Pancreas (tissue), 10 donors: ENCODE data around the gene SNX14. TPM values are rescaled to one million over a fixed set of nuclear protein-coding genes. Genes with fewer than 3 reads are reported as not detected.

Source experiments
- ATAC-seq, 4 donors: fragments of 200-7000 bp; cut with Tn5 transposase; one replicate each; pipeline versions ENCODE4 v1.8.0 to v1.9.1; 2020; ENCODE audit warnings: mild to moderate bottlenecking in 4 of 4, moderate library complexity in 4 of 4
- DNase-seq, 6 donors: peaks; one replicate each; pipeline ENCODE4 v3.0.0-alpha.2; 2020
- FAIRE-seq: peaks from 2 replicates; lab custom pipeline; 2012; peaks lifted over from hg19 to GRCh38; lab: Jason Lieb, UNC
- H3K27ac ChIP-seq, 4 donors: fragments of 200-600 bp; sonication (generic); 1 replicate in 3 of 4; 2 replicates in 1 of 4; pipeline versions ENCODE4 v1.5.0 to v1.8.0; 2020
- H3K27me3 ChIP-seq, 4 donors: fragments of 200-600 bp; one replicate each; pipeline ENCODE4 v1.8.0; 2021
- H3K36me3 ChIP-seq, 3 donors: fragments of 200-600 bp; sonication (generic) in 1 of 3; one replicate each; pipeline versions ENCODE4 v1.5.0 to v1.8.0; 2020 to 2021
- H3K4me1 ChIP-seq, 3 donors: fragments of 200-600 bp; one replicate each; pipeline ENCODE4 v1.8.0; 2021
- H3K4me3 ChIP-seq, 4 donors: fragments of 200-600 bp; sonication (generic) in 2 of 4; one replicate each; pipeline versions ENCODE4 v1.5.0 to v1.8.0; 2020 to 2021
- H3K9me3 ChIP-seq, 4 donors: fragments of 200-600 bp; one replicate each; pipeline ENCODE4 v1.8.0; 2021
- CTCF ChIP-seq, 4 donors: fragments of 200-600 bp; sonication (generic) in 3 of 4; IDR thresholded peaks; one replicate each; pipeline versions ENCODE4 v1.5.0 to v1.8.0; 2021; ENCODE audit warnings: antibody characterized with exemption in 4 of 4
- WGBS, 2 donors: extraction: QIAGEN DNeasy Blood & Tissue Kit; methylation state at CpG; one replicate each; pipeline ENCODE4 v1.1.7; 2013; 5-methylcytosine and 5-hydroxymethylcytosine counted together
- intact Hi-C, 3 donors: fragments of 100-400 bp; cut with DNase I; formaldehyde crosslinking; loops; one replicate each; pipeline versions ENCODE4 v1.11.1 to v1.14.2; 2022
- polyA plus RNA-seq, 2 donors: library from polyadenylated mRNA; stranded (reverse); fragments of 200-250 nt; gene quantifications; one replicate each; pipeline ENCODE4 v1.2.3, GENCODE V29; 2013
- total RNA-seq, 6 donors: library from RNA; stranded (reverse); fragmentation: NEBNext Ultra II Directional in 4 of 6; extraction: Animal tissue kit (Norgen Biotek cat#: 25700) in 4 of 6; gene quantifications; one replicate each; pipeline versions ENCODE4 v1.2.1 to v1.2.4, GENCODE V29; 2021 to 2023
- donor health status: healthy with polysubstance abuse.
- donor health status: DM: no; HTN: no; CAD: no; lungs with moderate emphysema.
- donor health status: DM: no; HTN: no; CAD: no.
- donor health status: control.
- donor health status: control.
- donor health status: Bipolar disorder and iron deficiency.
- donor health status: DM: yes; HTN: yes; CAD: no.
- donor health status: DM: no; HTN: no; CAD: no.
- donor health status: DM: no; HTN: no; CAD: no.
- donor health status: DM: yes; HTN: yes; CAD: no.

The SNX14 gene
- total and polyA plus RNA-seq, 8 donors: 30.0 to 85.6 (median 36.9) TPM

- WGBS, 2 donors: 62 to 64% methylated on average over 2 of the region's 2 CpGs
- ATAC-seq: no peak
- no peaks in the 10 kb centered on the region for H3K36me3 ChIP-seq
- no peak for TF ChIP-seq CTCF (IDR thresholded peaks at IDR 0.05)
- FAIRE-seq: no peak
- intact Hi-C loops: no loop called here
- no peaks in the 10 kb centered on the region for H3K4me1 ChIP-seq
- no peaks in the 10 kb centered on the region for H3K27me3 ChIP-seq
- DNase-seq: no peak
- H3K27ac ChIP-seq: no peak overlapping the region
- H3K4me3 ChIP-seq: no peak overlapping the region
- no peaks in the 10 kb centered on the region for H3K9me3 ChIP-seq
Measured at GRCh38 chr6:85469276-85470022, 124.2 kb downstream of the SNX14 start.

GRCh38 chr6:85468326-85468725 is 125.3 kb downstream of the SNX14 start:
- Histone ChIP-seq H3K4me3 (no peak overlapping the region), H3K9me3 (no peaks in the 10 kb centered on the region), H3K27me3 (no peaks in the 10 kb centered on the region), H3K4me1 (no peaks in the 10 kb centered on the region), H3K27ac (no peak overlapping the region), H3K36me3 (no peaks in the 10 kb centered on the region)
- intact Hi-C loops: no loop called here
- ATAC-seq (no peak), DNase-seq (no peak), FAIRE-seq (no peak)
- TF ChIP-seq CTCF (IDR thresholded peaks at IDR 0.05): no peak

- peaks cover 0 to 5% (median 0%) of the 10 kb centered on the region in 3 donors for H3K4me1 ChIP-seq
- DNase-seq (no peak), ATAC-seq (no peak), FAIRE-seq (no peak)
- H3K4me3 ChIP-seq: no peak overlapping the region
- H3K9me3 ChIP-seq: no peaks in the 10 kb centered on the region
- no peak overlapping the region for H3K27ac ChIP-seq
- WGBS, 2 donors: 70 to 86% methylated on average over 2 of the region's 2 CpGs
- intact Hi-C loops: no loop called here
- no peaks in the 10 kb centered on the region for H3K27me3 ChIP-seq
- no peaks in the 10 kb centered on the region for H3K36me3 ChIP-seq
- TF ChIP-seq CTCF (IDR thresholded peaks at IDR 0.05): no peak
Measured at GRCh38 chr6:85465762-85466161, 127.9 kb downstream of the SNX14 start.

- Histone ChIP-seq H3K4me1 (peaks cover 0 to 5% (median 0%) of the 10 kb centered on the region in 3 donors), H3K27me3 (no peaks in the 10 kb centered on the region), H3K27ac (no peak overlapping the region), H3K36me3 (no peaks in the 10 kb centered on the region), H3K9me3 (no peaks in the 10 kb centered on the region), H3K4me3 (no peak overlapping the region)
- TF ChIP-seq CTCF (IDR thresholded peaks at IDR 0.05): no peak
- FAIRE-seq: no peak
- peak in 1 of 4 donors; percentile 34 for ATAC-seq
- WGBS, 2 donors: 66 to 85% methylated on average over 4 of the region's 4 CpGs
- DNase-seq: no peak
- intact Hi-C loops: no loop called here
Measured at GRCh38 chr6:85464722-85465150, 128.9 kb downstream of the SNX14 start.

- DNase-seq: no peak
- H3K36me3 ChIP-seq: no peaks in the 10 kb centered on the region
- no peak for TF ChIP-seq CTCF (IDR thresholded peaks at IDR 0.05)
- no peak overlapping the region for H3K27ac ChIP-seq
- no peaks in the 10 kb centered on the region for H3K9me3 ChIP-seq
- WGBS, 2 donors: 74 to 77% methylated on average over 4 of the region's 4 CpGs
- peaks cover 0 to 5% (median 0%) of the 10 kb centered on the region in 3 donors for H3K4me1 ChIP-seq
- no peak overlapping the region for H3K4me3 ChIP-seq
- intact Hi-C loops: no loop called here
- no peak for FAIRE-seq
- H3K27me3 ChIP-seq: no peaks in the 10 kb centered on the region
- peak in 1 of 4 donors; percentile 49 for ATAC-seq
Measured at GRCh38 chr6:85464260-85464644, 129.4 kb downstream of the SNX14 start.
